ENCODE data around the gene IL1RAPL1.
"Not testable (repeated sequence)": the region's sequence is repeated elsewhere in the genome, so short reads cannot be mapped to it uniquely, and the experiment has no call there.

IL1RAPL1 gene

DNA sequence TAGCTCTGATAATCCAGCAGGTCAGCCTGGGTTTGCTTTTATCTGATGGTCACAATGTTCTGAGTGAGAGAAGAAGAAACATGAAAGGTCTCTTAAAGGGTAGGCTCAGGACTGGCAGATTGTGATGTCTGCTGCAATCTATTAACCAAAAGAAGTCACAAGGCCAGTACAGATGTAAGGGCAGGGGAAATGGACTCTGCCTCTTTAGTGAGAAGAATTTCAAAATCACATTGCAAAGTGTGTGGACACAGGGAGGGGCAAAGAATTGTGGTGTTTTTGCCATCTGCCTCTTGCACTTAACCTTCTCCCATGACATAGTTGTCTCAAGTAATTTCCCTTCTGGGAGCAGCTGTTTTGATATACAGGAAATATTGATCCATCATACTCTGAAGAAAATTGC lies 40.9 kb downstream of the IL1RAPL1 start:
- DNase-seq (ENCODE audit: low spot score), result no peak

DNA sequence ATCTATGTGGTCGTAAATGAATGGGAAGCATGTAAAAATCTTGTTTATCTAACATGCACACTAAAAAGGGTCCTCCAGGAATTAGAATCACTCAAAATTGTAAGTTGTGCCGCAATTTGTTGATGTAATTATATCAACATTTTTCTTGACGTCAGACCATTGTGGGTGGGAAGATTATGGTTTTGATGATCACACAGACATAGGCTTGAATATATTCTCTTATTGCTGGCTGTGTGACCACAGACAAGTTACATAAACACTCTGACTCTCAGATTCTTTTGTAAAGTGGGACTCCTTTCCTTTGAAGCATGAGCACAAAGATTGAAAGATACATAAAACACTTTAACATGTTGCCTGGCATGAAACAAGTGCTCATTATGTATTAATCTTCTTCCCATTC lies 51.5 kb downstream of the IL1RAPL1 start:
- no peak for DNase-seq (ENCODE audit: low spot score)

GRCh38 chrX:28639451-28639850 lies 52.2 kb downstream of the IL1RAPL1 start:
- no peak for DNase-seq (ENCODE audit: low spot score)

GRCh38 chrX:28649541-28649940 lies 62.3 kb downstream of the IL1RAPL1 start:
- no peak for DNase-seq (ENCODE audit: low spot score)

DNA sequence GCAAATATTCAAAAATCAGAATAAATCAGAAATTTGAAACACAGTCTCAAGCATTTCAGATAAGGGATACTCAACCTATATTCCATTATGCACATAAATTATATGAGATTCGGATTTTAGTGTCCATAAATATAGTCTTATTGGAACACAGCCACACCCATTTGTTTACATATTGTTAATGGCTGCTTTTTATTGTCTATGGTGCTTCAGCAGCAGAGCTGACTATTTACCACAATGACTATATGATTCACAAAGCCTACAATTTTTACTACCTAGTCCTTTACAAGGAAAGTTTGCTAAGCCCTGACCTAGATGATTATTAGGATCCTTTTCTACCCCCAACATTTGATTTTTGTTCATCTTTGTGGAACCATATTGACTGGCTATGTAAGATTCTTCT lies 63.9 kb downstream of the IL1RAPL1 start:
- DNase-seq (ENCODE audit: low spot score), result no peak

DNA sequence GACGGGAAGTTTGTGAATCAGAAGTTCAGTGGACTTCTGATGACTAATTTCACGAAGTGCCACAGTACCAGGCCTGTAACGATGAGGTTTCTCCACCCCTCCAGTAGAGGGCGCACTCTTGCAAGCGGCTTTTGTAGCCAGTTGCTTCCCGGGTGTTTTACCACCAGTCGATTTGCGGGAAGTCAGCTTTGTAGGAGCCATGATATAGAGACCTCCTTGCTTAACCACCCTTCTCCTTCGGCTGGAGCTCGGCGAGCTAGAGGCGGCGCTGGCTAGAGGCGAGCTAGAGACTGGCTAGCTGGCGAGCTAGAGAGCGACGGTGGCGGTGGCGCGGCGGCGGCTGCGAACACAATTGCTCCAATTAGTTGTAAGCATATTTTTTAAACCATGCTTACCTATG lies 72.0 kb downstream of the IL1RAPL1 start:
- no peak for DNase-seq (ENCODE audit: low spot score)

- DNase-seq (ENCODE audit: low spot score), result no peak
Observed at GRCh38 chrX:28665778-28666177, 78.5 kb downstream of the IL1RAPL1 start.

- no peak for DNase-seq (ENCODE audit: low spot score)
Observed at GRCh38 chrX:28668303-28668702, 81.1 kb downstream of the IL1RAPL1 start.

DNA sequence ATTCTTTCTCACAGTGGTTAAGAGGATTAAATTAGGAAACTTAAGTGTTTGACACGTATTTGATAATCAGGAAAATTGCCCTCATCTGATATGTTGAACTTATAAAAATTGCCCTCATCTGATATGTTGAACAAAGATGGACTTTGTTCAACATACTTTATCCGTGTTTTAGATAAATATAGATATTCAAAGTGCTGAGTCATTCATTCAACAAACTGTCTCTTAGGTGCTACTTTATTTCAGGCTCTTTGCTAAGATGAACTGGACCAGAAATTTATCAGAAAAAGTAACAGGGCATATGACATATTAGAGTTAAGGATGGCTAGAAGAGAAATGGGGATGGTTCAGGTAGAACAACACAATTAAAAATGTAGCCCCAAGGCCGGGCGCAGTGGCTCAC lies 81.7 kb downstream of the IL1RAPL1 start:
- no peak for DNase-seq (ENCODE audit: low spot score)

DNA sequence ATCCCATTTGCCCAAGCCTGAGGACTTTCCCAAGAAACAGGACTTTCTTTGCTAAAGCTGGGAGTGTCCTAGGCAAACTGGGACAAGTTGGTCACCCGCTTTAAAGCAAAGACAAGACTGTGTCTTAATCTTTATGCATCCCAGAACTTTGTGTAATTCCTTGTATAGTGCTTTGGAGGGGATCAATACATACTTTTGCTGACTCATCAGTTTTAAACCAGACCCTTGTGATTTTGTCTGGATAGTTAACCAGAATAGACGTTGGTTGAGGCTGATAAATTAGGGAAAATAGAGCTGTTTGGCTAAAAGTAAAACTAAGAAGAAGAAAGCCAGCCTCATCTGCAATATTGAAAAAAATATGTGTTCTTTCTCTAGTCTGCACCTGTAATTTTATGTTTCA lies 82.8 kb downstream of the IL1RAPL1 start:
- no peak for DNase-seq (ENCODE audit: low spot score)

- DNase-seq (ENCODE audit: low spot score), result no peak
Observed at GRCh38 chrX:28675173-28675572, 87.9 kb downstream of the IL1RAPL1 start.

DNA sequence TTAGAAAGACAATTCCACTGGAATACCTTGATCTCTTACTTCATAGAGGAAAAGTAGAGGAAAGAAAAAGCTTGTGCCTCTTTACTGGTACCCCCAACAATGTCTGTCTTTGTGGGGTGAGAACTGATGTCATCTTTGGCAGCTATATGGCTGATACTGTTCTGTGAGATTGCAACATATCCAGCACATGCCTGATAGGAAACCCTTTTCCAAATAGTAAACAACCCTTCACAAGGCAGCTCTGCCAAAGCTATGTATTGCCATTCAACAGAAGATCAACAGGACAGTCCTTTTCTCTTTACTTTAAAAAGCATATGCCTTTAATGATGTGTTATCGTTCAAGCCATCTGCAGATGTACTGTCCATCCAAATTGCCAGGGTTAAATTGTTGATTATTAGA lies 105.9 kb downstream of the IL1RAPL1 start:
- DNase-seq (ENCODE audit: low spot score), result no peak

DNA sequence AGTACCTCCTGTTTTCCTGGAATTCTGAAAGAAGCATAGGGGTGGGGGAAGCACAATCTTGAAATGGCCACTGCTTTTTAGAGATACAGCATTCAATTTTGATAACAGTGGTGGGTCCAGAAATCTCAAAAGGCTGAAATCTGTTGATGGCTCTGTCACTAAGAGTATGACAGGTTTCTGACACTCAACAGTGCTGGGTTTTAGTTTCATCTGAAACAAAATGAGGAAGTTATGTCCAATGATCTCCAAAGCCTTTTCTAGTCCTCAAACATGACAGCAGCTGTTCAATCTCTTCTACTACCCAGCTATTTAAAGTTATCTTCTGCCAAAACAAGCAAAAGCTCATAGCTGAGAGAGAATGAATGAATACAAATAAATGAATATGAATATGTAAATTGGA lies 110.5 kb downstream of the IL1RAPL1 start:
- no peak for DNase-seq (ENCODE audit: low spot score)

DNA sequence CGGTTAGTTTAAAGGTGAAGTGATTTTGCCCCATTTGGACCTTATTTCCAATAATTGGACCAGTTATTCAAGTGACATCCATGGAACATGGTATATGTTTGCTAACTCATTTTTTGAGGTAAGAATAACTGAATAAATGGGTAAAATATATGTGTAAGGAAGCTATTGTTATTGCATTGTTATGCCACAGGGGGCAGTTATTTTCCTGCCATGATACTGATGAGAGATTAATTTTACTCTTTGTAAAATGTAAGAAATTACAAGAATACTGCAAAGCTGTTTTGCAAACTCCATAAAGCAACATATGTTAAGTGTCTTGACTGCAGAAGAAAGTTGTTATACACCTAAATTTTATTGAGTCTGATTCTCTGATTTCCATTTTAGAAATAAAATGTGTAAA lies 114.0 kb downstream of the IL1RAPL1 start:
- no peak for DNase-seq (ENCODE audit: low spot score)

DNA sequence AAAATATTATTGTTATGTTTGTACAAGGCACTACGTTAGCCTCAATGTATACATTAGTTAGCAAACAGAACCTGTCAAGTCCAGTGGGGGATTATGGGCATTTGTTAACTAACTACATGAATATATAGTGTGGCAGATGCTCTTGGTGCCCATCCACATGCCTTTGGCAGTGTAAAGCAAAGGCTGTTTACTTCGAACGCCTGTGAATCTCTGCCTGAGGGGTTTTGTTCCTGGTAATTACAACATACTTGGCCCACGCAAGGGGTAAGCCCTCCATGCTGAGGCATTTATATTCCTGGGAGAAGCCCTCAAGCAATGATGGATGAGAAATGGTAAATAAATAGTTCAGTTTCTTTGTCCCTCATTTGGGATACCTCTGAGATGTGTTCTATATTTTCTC lies 119.7 kb downstream of the IL1RAPL1 start:
- no peak for DNase-seq (ENCODE audit: low spot score)

DNA sequence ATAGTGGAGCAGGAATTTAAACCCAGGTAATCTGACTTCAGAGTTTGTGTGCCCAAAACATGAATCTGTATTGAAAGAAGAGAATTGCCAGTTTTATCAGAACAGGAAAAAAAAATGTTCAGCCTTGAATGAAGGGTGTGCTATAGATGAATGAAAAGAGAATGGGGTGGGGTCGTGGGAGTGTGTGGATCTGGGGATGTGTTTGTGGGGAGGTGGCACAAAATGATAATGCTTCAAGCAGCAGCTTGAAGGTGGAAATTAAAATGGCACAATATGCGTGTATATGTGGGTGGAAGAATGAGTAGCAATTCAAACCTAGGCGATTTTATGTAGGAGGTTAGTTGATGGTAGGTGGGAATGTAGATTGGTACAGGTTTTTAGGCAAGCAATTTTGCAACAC lies 122.2 kb downstream of the IL1RAPL1 start:
- no peak for DNase-seq (ENCODE audit: low spot score)

- no peak for DNase-seq (ENCODE audit: low spot score)
Observed at GRCh38 chrX:28717864-28718263, 130.6 kb downstream of the IL1RAPL1 start.

DNA sequence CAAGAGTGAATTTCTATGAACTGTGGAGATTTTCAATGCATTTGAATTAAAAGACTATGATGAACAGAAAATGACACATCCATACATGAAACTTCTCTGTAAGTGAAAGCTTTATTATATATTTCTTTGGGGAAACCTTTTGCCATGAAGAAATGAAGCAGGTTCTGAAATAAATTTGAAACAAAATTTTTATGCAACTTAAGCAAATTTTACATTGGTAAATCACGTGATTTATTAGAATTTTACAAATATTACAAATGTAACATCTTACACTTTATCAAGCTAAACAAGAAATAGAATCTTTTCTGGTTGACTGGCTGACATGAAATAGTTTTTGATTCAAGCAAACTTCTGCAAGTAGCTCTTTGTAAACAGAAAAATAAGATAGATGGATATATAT lies 131.2 kb downstream of the IL1RAPL1 start:
- DNase-seq (ENCODE audit: low spot score), result no peak

GRCh38 chrX:28719620-28720019 lies 132.4 kb downstream of the IL1RAPL1 start:
- no peak for DNase-seq (ENCODE audit: low spot score)

GRCh38 chrX:28752330-28752729 lies 165.1 kb downstream of the IL1RAPL1 start:
- no peak for DNase-seq (ENCODE audit: low spot score)

DNA sequence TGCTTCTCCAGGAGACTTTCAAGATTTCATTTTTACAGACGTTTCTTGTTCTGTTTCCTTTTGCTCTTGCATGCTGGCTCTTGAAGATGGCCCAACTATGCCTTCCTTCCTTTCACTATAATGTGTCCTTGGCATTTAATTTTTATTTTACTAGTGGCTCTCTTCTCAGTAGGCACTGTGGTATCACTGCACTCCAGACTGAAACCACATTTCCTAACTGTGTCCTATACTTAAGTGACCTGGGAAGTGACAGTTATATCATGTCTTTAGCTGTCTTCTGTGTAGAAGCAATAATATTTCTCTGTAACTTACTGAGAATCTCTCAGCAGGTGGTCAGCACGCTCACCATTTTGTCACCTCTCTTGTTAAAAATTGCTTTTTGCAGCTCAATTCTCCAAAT lies 168.9 kb downstream of the IL1RAPL1 start:
- no peak for DNase-seq (ENCODE audit: low spot score)

DNA sequence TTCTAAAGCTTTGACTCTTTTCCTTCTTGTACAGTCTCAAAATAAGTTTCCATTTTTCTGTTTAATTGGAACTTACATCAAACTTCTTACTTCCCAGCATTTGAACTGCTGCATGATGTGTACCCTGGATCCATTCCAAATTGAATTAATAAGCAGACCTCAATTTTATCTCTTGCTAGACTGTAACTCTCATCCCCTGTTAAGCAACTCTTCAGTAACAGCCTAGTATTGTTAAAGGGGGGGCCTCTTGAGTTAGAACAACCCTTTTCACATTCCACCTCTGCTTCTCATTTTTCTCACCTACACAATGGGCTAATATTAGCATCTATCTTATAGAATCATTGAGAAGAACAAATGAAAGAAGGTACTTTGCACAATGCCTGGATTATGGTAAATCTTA lies 169.4 kb downstream of the IL1RAPL1 start:
- no peak for DNase-seq (ENCODE audit: low spot score)

DNA sequence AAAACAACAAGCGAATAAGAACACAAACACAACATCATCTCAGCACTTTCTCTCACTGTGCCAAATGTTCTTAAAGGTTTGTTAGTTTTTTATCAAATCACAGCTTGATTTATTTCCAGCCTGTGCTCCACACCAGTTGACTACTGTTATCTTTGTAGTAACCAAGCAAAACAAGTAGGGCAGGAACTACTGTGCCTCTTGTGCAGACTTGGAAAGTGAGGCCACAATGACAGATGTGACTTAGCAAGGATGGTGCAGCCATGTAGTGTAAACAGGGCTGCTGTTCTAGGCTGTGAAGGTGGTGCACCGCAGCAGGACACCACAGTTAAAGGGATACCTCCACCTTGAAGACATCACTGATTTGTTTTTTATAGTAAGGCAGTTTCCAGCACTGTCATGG lies 170.0 kb downstream of the IL1RAPL1 start:
- DNase-seq (ENCODE audit: low spot score), result no peak

- DNase-seq (ENCODE audit: low spot score), result not testable (repeated sequence)
Observed at GRCh38 chrX:28766561-28766960, 179.3 kb downstream of the IL1RAPL1 start.

DNA sequence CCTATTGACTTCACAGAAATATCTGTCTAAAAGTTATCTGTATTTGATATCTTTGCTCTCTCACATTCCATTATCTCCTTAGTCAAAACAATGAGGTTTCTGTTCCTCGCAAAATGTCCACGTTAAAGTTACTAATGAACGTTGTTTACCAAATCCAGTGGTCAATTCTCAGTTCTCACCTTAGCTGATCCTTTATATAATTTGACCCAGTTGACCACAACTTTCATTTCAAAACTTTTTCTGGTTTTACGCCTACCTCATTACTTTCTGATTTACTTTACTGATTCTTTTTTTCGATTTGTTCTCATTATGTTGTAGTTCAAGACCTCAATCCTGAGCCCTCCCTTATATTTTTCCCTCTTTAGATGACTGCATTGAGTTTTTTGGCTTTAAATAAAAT lies 186.6 kb downstream of the IL1RAPL1 start:
- DNase-seq (ENCODE audit: low spot score), result no peak

All from HuH-7 (cell line).